Karpas-422 (cell line): ENCODE results near the gene ADAM10. TPM values are rescaled to one million over a fixed set of nuclear protein-coding genes. Genes with fewer than 3 reads are reported as not detected.

ENCODE experiments used
- DNase-seq: peaks from one replicate; pipeline ENCODE4 v3.0.0-alpha.2; 2015
- H2AFZ ChIP-seq: fragments of 200-600 bp; sonication (generic); 2 replicates; pipeline ENCODE4 v1.6.1; 2014; ENCODE audit warnings: antibody characterized with exemption, low read length, mixed read lengths
- H3K27ac ChIP-seq: fragments of 200-600 bp; sonication (generic); 2 replicates; pipeline ENCODE4 v1.5.1; 2014; ENCODE audit warnings: mild to moderate bottlenecking, low read length, moderate library complexity
- H3K27me3 ChIP-seq: fragments of 200-600 bp; sonication (generic); 2 replicates; pipeline ENCODE4 v1.6.1; 2014; ENCODE audit warnings: low read length, mixed read lengths
- H3K36me3 ChIP-seq: fragments of 200-600 bp; sonication (generic); 2 replicates; pipeline ENCODE4 v1.6.1; 2014; ENCODE audit warnings: low read length, mixed read lengths; ENCODE audit not compliant: insufficient read depth
- H3K4me1 ChIP-seq: fragments of 200-600 bp; sonication (generic); 2 replicates; pipeline ENCODE4 v1.6.1; 2014; ENCODE audit warnings: mild to moderate bottlenecking, low read length, mixed read lengths
- H3K4me2 ChIP-seq: fragments of 200-600 bp; sonication (generic); 2 replicates; pipeline ENCODE4 v1.6.1; 2014; ENCODE audit warnings: low read length, low read depth, mild to moderate bottlenecking; ENCODE audit not compliant: poor library complexity, severe bottlenecking
- H3K4me3 ChIP-seq: fragments of 200-600 bp; sonication (generic); 2 replicates; pipeline ENCODE4 v1.5.1; 2014; ENCODE audit warnings: mild to moderate bottlenecking, antibody characterized with exemption, low read length, mixed read lengths
- H3K79me2 ChIP-seq: fragments of 200-600 bp; sonication (generic); 2 replicates; pipeline ENCODE4 v1.6.1; 2014; ENCODE audit warnings: mild to moderate bottlenecking, low read length, mixed read lengths
- H3K9ac ChIP-seq: fragments of 200-600 bp; sonication (generic); 2 replicates; pipeline ENCODE4 v1.6.0; 2014; ENCODE audit warnings: low read length
- H3K9me2 ChIP-seq: fragments of 200-600 bp; sonication (generic), shearing (Covaris generic); replicated peaks from 2 replicates; pipeline ENCODE4 v1.6.0; 2014; ENCODE audit warnings: mild to moderate bottlenecking, low read length, moderate library complexity; ENCODE audit not compliant: insufficient read depth
- H3K9me3 ChIP-seq: fragments of 300-700, 200-600 bp; sonication (generic); 2 replicates; pipeline ENCODE4 v1.6.1; 2014; ENCODE audit warnings: low read length, mixed read lengths
- H4K20me1 ChIP-seq: fragments of 200-600 bp; sonication (generic); 2 replicates; pipeline ENCODE4 v1.6.1; 2014; ENCODE audit warnings: mild to moderate bottlenecking, antibody characterized with exemption, low read length, low read depth; ENCODE audit not compliant: insufficient read depth
- total RNA-seq: library from RNA; depleted of rRNA; stranded (reverse); fragments of >200 nt; shearing (Covaris generic); gene quantifications from 2 replicates; pipeline ENCODE4 v1.2.3, GENCODE V29; 2014; ENCODE audit warnings: low replicate concordance

The ADAM10 gene
- total RNA-seq, 1 experiment from 2014 or later: 122 TPM

- peaks cover 76% of the 10 kb centered on the region for H3K79me2 ChIP-seq
- peaks cover 2% of the 10 kb centered on the region; the same call in 1 of the 2 replicates for H3K36me3 ChIP-seq
- H3K9ac ChIP-seq: no peak overlapping the region
- H3K4me3 ChIP-seq: no peak overlapping the region
- no peaks in the 10 kb centered on the region for H3K27me3 ChIP-seq
- H3K27ac ChIP-seq: no peak overlapping the region
- DNase-seq: no peak
- H4K20me1 ChIP-seq: no peaks in the 10 kb centered on the region
- no peak overlapping the region for H2AFZ ChIP-seq
- H3K4me2 ChIP-seq: no peak overlapping the region
- no peaks in the 10 kb centered on the region for H3K9me2 ChIP-seq
- no peaks in the 10 kb centered on the region for H3K9me3 ChIP-seq
- peaks cover 3% of the 10 kb centered on the region; the same call in 1 of the 2 replicates for H3K4me1 ChIP-seq
Observed at GRCh38 chr15:58676766-58677165, 72.7 kb downstream of the ADAM10 start.

- DNase-seq: no peak
- H3K9ac ChIP-seq: no peak overlapping the region
- H3K4me2 ChIP-seq: no peak overlapping the region
- peaks cover 74% of the 10 kb centered on the region for H3K79me2 ChIP-seq
- no peak overlapping the region for H3K27ac ChIP-seq
- H3K9me2 ChIP-seq: no peaks in the 10 kb centered on the region
- no peaks in the 10 kb centered on the region for H3K9me3 ChIP-seq
- no peaks in the 10 kb centered on the region for H3K4me1 ChIP-seq
- no peak overlapping the region for H3K4me3 ChIP-seq
- H2AFZ ChIP-seq: no peak overlapping the region
- H3K27me3 ChIP-seq: no peaks in the 10 kb centered on the region
- H4K20me1 ChIP-seq: no peaks in the 10 kb centered on the region
- H3K36me3 ChIP-seq: peaks cover 6% of the 10 kb centered on the region
Observed at GRCh38 chr15:58671186-58671585, 78.3 kb downstream of the ADAM10 start.

- H3K9me3 ChIP-seq: no peaks in the 10 kb centered on the region
- no peak overlapping the region for H3K4me2 ChIP-seq
- H3K4me3 ChIP-seq: no peak overlapping the region
- H3K4me1 ChIP-seq: no peaks in the 10 kb centered on the region
- peaks cover 70% of the 10 kb centered on the region for H3K79me2 ChIP-seq
- H4K20me1 ChIP-seq: no peaks in the 10 kb centered on the region
- DNase-seq: no peak
- no peak overlapping the region for H2AFZ ChIP-seq
- H3K36me3 ChIP-seq: peaks cover 17% of the 10 kb centered on the region
- H3K9me2 ChIP-seq: no peaks in the 10 kb centered on the region
- H3K9ac ChIP-seq: no peak overlapping the region
- no peaks in the 10 kb centered on the region for H3K27me3 ChIP-seq
- H3K27ac ChIP-seq: no peak overlapping the region
Observed at GRCh38 chr15:58669108-58669507, 80.4 kb downstream of the ADAM10 start.

- Histone ChIP-seq H3K4me2 (no peak overlapping the region), H3K27me3 (no peaks in the 10 kb centered on the region), H3K4me3 (no peak overlapping the region), H3K9me2 (no peaks in the 10 kb centered on the region), H2AFZ (no peak overlapping the region), H3K36me3 (peaks cover 27% of the 10 kb centered on the region), H3K4me1 (no peaks in the 10 kb centered on the region), H3K9me3 (no peaks in the 10 kb centered on the region), H3K27ac (no peak overlapping the region), H3K9ac (no peak overlapping the region), H4K20me1 (no peaks in the 10 kb centered on the region), H3K79me2 (peaks cover 72% of the 10 kb centered on the region)
- DNase-seq: no peak
Observed at GRCh38 chr15:58666957-58667356, 82.5 kb downstream of the ADAM10 start.

- Histone ChIP-seq H3K27ac (no peak overlapping the region), H3K9me3 (no peaks in the 10 kb centered on the region), H4K20me1 (no peaks in the 10 kb centered on the region)
Observed at GRCh38 chr15:58665672-58666071, 83.8 kb downstream of the ADAM10 start.

GRCh38 chr15:58650102-58650501, 99.4 kb downstream of the ADAM10 start:
- Histone ChIP-seq H3K4me1 (no peaks in the 10 kb centered on the region), H3K27ac (no peak overlapping the region), H3K9ac (no peak overlapping the region), H3K79me2 (peaks cover 27% of the 10 kb centered on the region), H3K9me3 (no peaks in the 10 kb centered on the region), H3K4me2 (no peak overlapping the region), H4K20me1 (no peaks in the 10 kb centered on the region), H3K9me2 (no peaks in the 10 kb centered on the region), H3K36me3 (0 out of 2 replicates have a peak, but pooled peaks cover 9% of the 10 kb centered on the region), H3K27me3 (no peaks in the 10 kb centered on the region), H3K4me3 (no peak overlapping the region), H2AFZ (no peak overlapping the region)
- DNase-seq: no peak

More at GRCh38 chr15:58665672-58666071, 83.8 kb downstream of the ADAM10 start:
- Histone ChIP-seq H3K9ac (no peak overlapping the region), H3K9me2 (no peaks in the 10 kb centered on the region), H3K27me3 (no peaks in the 10 kb centered on the region), H3K36me3 (peaks cover 39% of the 10 kb centered on the region), H3K4me2 (no peak overlapping the region), H2AFZ (no peak overlapping the region), H3K4me1 (no peaks in the 10 kb centered on the region), H3K4me3 (no peak overlapping the region), H3K79me2 (peaks cover 67% of the 10 kb centered on the region)
- no peak for DNase-seq

- Histone ChIP-seq H3K27ac (no peak overlapping the region), H3K4me2 (no peak overlapping the region), H4K20me1 (no peaks in the 10 kb centered on the region), H3K9me3 (no peaks in the 10 kb centered on the region), H3K27me3 (no peaks in the 10 kb centered on the region), H3K36me3 (no peaks in the 10 kb centered on the region), H2AFZ (no peak overlapping the region), H3K4me3 (no peak overlapping the region), H3K4me1 (no peaks in the 10 kb centered on the region), H3K9me2 (no peaks in the 10 kb centered on the region), H3K79me2 (peaks cover 25% of the 10 kb centered on the region), H3K9ac (no peak overlapping the region)
- DNase-seq: no peak
Observed at GRCh38 chr15:58649175-58649574, 100.3 kb downstream of the ADAM10 start.

GRCh38 chr15:58643996-58644395, 105.5 kb downstream of the ADAM10 start:
- no peaks in the 10 kb centered on the region for H4K20me1 ChIP-seq
- no peaks in the 10 kb centered on the region for H3K4me1 ChIP-seq
- DNase-seq: no peak
- no peak overlapping the region for H2AFZ ChIP-seq
- no peak overlapping the region for H3K4me2 ChIP-seq
- H3K36me3 ChIP-seq: peaks cover 19% of the 10 kb centered on the region; the same call in 1 of the 2 replicates
- no peak overlapping the region for H3K9ac ChIP-seq
- peaks cover 22% of the 10 kb centered on the region for H3K79me2 ChIP-seq
- no peak overlapping the region for H3K27ac ChIP-seq
- H3K9me3 ChIP-seq: no peaks in the 10 kb centered on the region
- no peaks in the 10 kb centered on the region; the same call in 1 of the 2 replicates for H3K9me2 ChIP-seq
- no peak overlapping the region for H3K4me3 ChIP-seq
- H3K27me3 ChIP-seq: no peaks in the 10 kb centered on the region

- H3K79me2 ChIP-seq: peaks cover 20% of the 10 kb centered on the region
- no peaks in the 10 kb centered on the region for H3K4me1 ChIP-seq
- no peak overlapping the region for H3K4me3 ChIP-seq
- H3K9me3 ChIP-seq: no peaks in the 10 kb centered on the region
- peaks cover 24% of the 10 kb centered on the region; the same call in 1 of the 2 replicates for H3K36me3 ChIP-seq
- no peak overlapping the region for H3K9ac ChIP-seq
- H3K27ac ChIP-seq: no peak overlapping the region
- DNase-seq: no peak
- H4K20me1 ChIP-seq: no peaks in the 10 kb centered on the region
- no peak overlapping the region for H3K4me2 ChIP-seq
- no peaks in the 10 kb centered on the region for H3K27me3 ChIP-seq
- no peak overlapping the region for H2AFZ ChIP-seq
- H3K9me2 ChIP-seq: no peaks in the 10 kb centered on the region; the same call in 1 of the 2 replicates
Observed at GRCh38 chr15:58641660-58642059, 107.8 kb downstream of the ADAM10 start.
